ENCODE data around the gene KCNJ13. TPM values are rescaled to one million over a fixed set of nuclear protein-coding genes. Genes with fewer than 3 reads are reported as not detected.
A peak's percentile ranks its signal among the peaks of the same experiment; 100 is the strongest.

The KCNJ13 gene
- not detected in 2 replicates for total RNA-seq (2014; rRNA removed; shearing (Covaris generic))

GRCh38 chr2:232776435-232776834, at the start of gene KCNJ13:
Gene KCNJ13, minus strand, starts transcription at chr2:232776565. Its CDS starts 5,203 bp downstream, at chr2:232771362.
- no peak within 1 kb of the TSS for H3K27ac ChIP-seq
- no peaks in the 10 kb centered on the region for H3K9me3 ChIP-seq (replicated peaks)
- H3K27me3 ChIP-seq, result no peaks in the 10 kb centered on the region
- H3K4me1 ChIP-seq, result no peaks in the 10 kb centered on the region
- H3K36me3 ChIP-seq, result peaks cover 24% of the 10 kb centered on the region
- H3K4me3 ChIP-seq, result no peak within 1 kb of the TSS
- no peak for DNase-seq

DNA sequence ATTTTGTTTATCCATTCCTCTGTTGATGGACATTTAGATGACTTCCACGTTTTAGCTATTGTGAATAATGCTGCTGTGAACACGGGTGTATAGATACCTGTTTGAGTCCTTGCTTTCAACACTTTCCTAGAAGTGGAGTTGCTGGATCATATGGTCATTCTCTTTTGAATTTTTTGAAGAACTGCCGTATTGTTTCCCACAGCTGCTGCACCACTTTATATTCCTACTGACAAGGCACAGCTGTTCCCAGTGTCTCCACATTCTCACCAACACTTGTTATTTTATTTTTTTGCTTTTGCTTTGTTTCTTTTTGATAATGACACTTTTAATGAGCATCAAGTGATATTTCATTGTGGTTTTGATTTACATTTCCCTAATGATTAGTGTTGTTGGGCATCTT, 41.4 kb upstream of the KCNJ13 start:
- peak; percentile 31 to 73 for DNase-seq
- Histone ChIP-seq H3K4me3 (no peak overlapping the region), H3K27me3 (no peaks in the 10 kb centered on the region), H3K27ac (peak overlapping the region; percentile 66), H3K36me3 (peaks cover 75% of the 10 kb centered on the region), H3K9me3 (replicated peaks) (no peaks in the 10 kb centered on the region), H3K4me1 (peaks cover 13% of the 10 kb centered on the region)

GRCh38 chr2:232816657-232817056, 40.3 kb upstream of the KCNJ13 start:
- Histone ChIP-seq H3K4me1 (peaks cover 13% of the 10 kb centered on the region), H3K36me3 (peaks cover 78% of the 10 kb centered on the region), H3K4me3 (no peak overlapping the region), H3K9me3 (replicated peaks) (no peaks in the 10 kb centered on the region), H3K27me3 (no peaks in the 10 kb centered on the region), H3K27ac (no peak overlapping the region)
- no peak for DNase-seq

- Histone ChIP-seq H3K4me1 (peaks cover 13% of the 10 kb centered on the region), H3K27ac (no peak overlapping the region), H3K27me3 (no peaks in the 10 kb centered on the region), H3K9me3 (replicated peaks) (no peaks in the 10 kb centered on the region), H3K36me3 (peaks cover 83% of the 10 kb centered on the region), H3K4me3 (no peak overlapping the region)
- no peak for DNase-seq
Measured at GRCh38 chr2:232815569-232815968, 39.2 kb upstream of the KCNJ13 start.

DNA sequence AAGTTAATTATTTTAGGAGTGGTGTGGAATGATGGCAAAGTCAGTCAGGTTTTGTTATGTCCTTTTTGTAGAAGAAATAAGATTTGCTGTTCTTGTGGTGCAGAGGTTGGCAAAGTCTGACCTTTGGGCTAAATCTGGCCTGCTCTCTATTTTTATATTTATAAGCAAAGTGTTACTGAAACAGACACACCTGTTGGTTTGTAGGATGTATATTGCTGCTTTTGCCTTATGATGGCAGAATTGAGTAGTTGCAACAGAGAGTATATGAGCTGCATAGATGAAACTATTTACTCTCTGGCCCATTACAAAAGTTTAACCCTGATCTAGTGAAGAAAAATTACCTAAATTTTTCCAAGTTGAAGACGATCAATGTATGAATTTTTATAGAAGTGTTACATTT, 34.1 kb upstream of the KCNJ13 start:
- Histone ChIP-seq H3K27ac (no peak overlapping the region), H3K4me3 (no peak overlapping the region), H3K4me1 (no peaks in the 10 kb centered on the region), H3K27me3 (no peaks in the 10 kb centered on the region), H3K9me3 (replicated peaks) (no peaks in the 10 kb centered on the region), H3K36me3 (peaks cover 71% of the 10 kb centered on the region)
- no peak for DNase-seq

- Histone ChIP-seq H3K4me1 (no peaks in the 10 kb centered on the region), H3K27me3 (no peaks in the 10 kb centered on the region), H3K4me3 (no peak overlapping the region), H3K36me3 (peaks cover 65% of the 10 kb centered on the region), H3K9me3 (replicated peaks) (no peaks in the 10 kb centered on the region), H3K27ac (no peak overlapping the region)
- no peak for DNase-seq
Measured at GRCh38 chr2:232809349-232810124, 33.2 kb upstream of the KCNJ13 start.

DNA sequence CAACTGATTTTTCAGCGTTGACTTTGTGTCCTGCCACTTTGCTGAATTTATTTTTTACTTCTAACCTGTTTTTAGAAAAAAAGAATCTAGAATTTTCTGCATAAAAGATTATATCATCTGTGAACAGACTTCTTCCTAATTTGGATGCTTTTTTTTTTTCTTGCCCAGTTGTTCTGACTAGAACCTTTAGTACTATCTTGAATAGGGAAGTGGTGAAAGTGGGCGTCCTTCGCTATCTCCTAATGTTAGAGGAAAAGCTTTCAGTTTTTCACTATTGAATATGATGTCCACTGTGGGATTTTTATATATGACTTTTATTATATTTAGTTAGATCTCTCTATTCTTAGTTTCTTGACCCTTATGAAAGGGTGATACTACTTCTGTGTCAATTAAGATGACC, 25.7 kb upstream of the KCNJ13 start:
- Histone ChIP-seq H3K9me3 (replicated peaks) (0 out of 2 replicates have a peak, but pooled peaks cover 6% of the 10 kb centered on the region), H3K27me3 (no peaks in the 10 kb centered on the region), H3K27ac (no peak overlapping the region), H3K36me3 (peaks cover 51% of the 10 kb centered on the region), H3K4me1 (no peaks in the 10 kb centered on the region), H3K4me3 (no peak overlapping the region)
- DNase-seq, result no peak

- Histone ChIP-seq H3K27ac (no peak overlapping the region), H3K4me1 (no peaks in the 10 kb centered on the region), H3K9me3 (replicated peaks) (0 out of 2 replicates have a peak, but pooled peaks cover 6% of the 10 kb centered on the region), H3K4me3 (no peak overlapping the region), H3K36me3 (peaks cover 54% of the 10 kb centered on the region), H3K27me3 (no peaks in the 10 kb centered on the region)
- DNase-seq, result no peak
Measured at GRCh38 chr2:232800166-232800565, 23.8 kb upstream of the KCNJ13 start.

- Histone ChIP-seq H3K4me1 (no peaks in the 10 kb centered on the region), H3K9me3 (replicated peaks) (0 out of 2 replicates have a peak, but pooled peaks cover 6% of the 10 kb centered on the region), H3K27ac (no peak overlapping the region), H3K36me3 (peaks cover 72% of the 10 kb centered on the region), H3K27me3 (no peaks in the 10 kb centered on the region), H3K4me3 (no peak overlapping the region)
- no peak for DNase-seq
Measured at GRCh38 chr2:232798187-232798586, 21.8 kb upstream of the KCNJ13 start.

- DNase-seq, result no peak
- Histone ChIP-seq H3K4me1 (no peaks in the 10 kb centered on the region), H3K4me3 (no peak overlapping the region), H3K9me3 (replicated peaks) (no peaks in the 10 kb centered on the region), H3K27me3 (no peaks in the 10 kb centered on the region), H3K36me3 (peaks cover 78% of the 10 kb centered on the region), H3K27ac (no peak overlapping the region)
Measured at GRCh38 chr2:232795920-232796319, 19.6 kb upstream of the KCNJ13 start.

- H3K36me3 ChIP-seq, result peaks cover 76% of the 10 kb centered on the region
- no peak overlapping the region for H3K4me3 ChIP-seq
- no peaks in the 10 kb centered on the region for H3K4me1 ChIP-seq
- no peaks in the 10 kb centered on the region for H3K9me3 ChIP-seq (replicated peaks)
- H3K27me3 ChIP-seq, result no peaks in the 10 kb centered on the region
- DNase-seq, result no peak
- no peak overlapping the region for H3K27ac ChIP-seq
Measured at GRCh38 chr2:232794981-232795380, 18.6 kb upstream of the KCNJ13 start.

GRCh38 chr2:232793271-232793670, 16.9 kb upstream of the KCNJ13 start:
- H3K4me3 ChIP-seq, result no peak overlapping the region
- H3K27ac ChIP-seq, result no peak overlapping the region
- H3K36me3 ChIP-seq, result peaks cover 77% of the 10 kb centered on the region
- no peak for DNase-seq
- no peaks in the 10 kb centered on the region for H3K4me1 ChIP-seq
- H3K27me3 ChIP-seq, result no peaks in the 10 kb centered on the region
- no peaks in the 10 kb centered on the region for H3K9me3 ChIP-seq (replicated peaks)

DNA sequence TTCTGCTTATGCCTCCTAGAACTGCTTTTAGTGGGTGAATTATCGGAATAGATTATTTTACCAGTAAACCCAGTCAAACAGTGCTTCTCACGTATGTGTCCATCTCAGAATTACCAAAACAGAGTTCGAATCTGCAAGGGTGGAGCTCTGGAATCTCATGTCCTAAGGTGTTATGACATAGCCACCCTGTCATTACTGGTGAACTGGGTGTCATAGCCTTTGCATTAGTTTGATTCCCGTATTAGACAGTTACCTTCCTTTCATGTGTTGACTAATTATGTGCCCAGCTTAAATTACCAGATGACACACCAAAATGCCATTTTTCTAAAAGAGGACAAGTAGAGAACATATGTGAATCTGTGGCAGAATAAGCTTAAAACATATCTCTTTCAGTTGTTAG, 15.2 kb upstream of the KCNJ13 start:
- H3K36me3 ChIP-seq, result peaks cover 90% of the 10 kb centered on the region
- no peak overlapping the region for H3K27ac ChIP-seq
- H3K9me3 ChIP-seq (replicated peaks), result no peaks in the 10 kb centered on the region
- no peaks in the 10 kb centered on the region for H3K4me1 ChIP-seq
- no peak for DNase-seq
- no peaks in the 10 kb centered on the region for H3K27me3 ChIP-seq
- H3K4me3 ChIP-seq, result no peak overlapping the region

DNA sequence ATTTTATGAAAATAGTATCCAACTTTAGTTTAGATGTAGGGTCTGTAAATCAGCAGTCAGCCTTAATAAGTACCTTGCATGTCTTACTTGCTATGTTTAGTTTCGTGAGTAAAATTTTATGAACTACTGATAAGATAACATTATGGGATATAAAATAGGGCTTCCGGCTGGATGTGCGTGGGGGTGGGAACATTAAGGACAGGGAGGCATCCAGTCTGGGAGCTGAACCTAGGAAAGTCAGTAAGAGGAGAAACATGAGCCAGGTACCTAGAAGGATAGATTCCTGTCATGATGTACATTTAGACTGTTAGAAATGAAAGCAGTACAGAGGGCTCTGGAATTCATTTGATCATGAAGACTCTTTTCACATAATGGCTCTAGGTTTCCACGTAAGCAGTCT, 12.7 kb upstream of the KCNJ13 start:
- Histone ChIP-seq H3K27ac (no peak overlapping the region), H3K36me3 (peaks cover 72% of the 10 kb centered on the region), H3K9me3 (replicated peaks) (no peaks in the 10 kb centered on the region), H3K4me3 (no peak overlapping the region), H3K4me1 (no peaks in the 10 kb centered on the region), H3K27me3 (no peaks in the 10 kb centered on the region)
- DNase-seq, result no peak

DNA sequence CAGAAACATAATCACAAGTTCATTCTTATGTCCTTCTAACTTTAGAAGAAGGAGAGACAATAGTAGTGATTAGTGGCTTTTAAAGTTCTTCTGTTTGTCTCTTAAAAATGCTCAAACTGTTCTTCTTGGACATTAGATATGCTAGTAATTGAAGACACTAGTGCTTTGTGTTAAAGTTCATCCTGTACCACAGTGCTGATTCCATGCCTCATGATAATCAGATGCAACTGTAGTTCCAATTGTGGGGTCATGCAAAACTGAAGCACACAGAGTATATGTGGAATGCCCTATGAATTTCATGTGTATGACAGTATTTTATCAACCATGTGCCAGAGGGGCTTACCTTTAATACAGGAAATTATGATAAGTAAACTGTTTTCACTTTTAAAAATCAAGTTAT, 11.4 kb upstream of the KCNJ13 start:
- Histone ChIP-seq H3K27ac (no peak overlapping the region), H3K27me3 (no peaks in the 10 kb centered on the region), H3K4me1 (no peaks in the 10 kb centered on the region), H3K9me3 (replicated peaks) (no peaks in the 10 kb centered on the region), H3K36me3 (peaks cover 68% of the 10 kb centered on the region), H3K4me3 (no peak overlapping the region)
- DNase-seq, result no peak

DNA sequence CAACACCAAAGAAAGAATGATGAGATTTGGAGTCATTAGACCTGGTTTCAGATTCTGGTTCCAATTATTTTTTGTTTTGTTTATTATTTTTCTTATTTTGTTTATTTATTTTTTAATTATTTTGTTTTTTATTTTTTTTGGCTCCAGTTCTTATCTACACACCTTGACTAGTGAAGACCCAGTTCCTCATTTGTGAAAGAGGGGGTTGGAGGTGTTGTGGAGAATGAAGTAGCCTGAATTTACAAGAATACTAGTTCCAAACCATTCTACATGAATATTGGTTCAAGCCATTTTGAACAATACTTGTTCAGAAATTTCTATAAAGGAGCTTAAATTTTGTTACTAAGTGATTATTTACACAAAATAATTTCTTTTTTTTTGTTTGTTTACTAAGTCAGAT, 6.9 kb upstream of the KCNJ13 start:
- no peaks in the 10 kb centered on the region for H3K4me1 ChIP-seq
- H3K27ac ChIP-seq, result no peak overlapping the region
- DNase-seq, result no peak
- H3K27me3 ChIP-seq, result no peaks in the 10 kb centered on the region
- no peak overlapping the region for H3K4me3 ChIP-seq
- H3K36me3 ChIP-seq, result peaks cover 30% of the 10 kb centered on the region
- H3K9me3 ChIP-seq (replicated peaks), result no peaks in the 10 kb centered on the region
